ENCODE measurements around the gene AGA.

The AGA gene

DNA sequence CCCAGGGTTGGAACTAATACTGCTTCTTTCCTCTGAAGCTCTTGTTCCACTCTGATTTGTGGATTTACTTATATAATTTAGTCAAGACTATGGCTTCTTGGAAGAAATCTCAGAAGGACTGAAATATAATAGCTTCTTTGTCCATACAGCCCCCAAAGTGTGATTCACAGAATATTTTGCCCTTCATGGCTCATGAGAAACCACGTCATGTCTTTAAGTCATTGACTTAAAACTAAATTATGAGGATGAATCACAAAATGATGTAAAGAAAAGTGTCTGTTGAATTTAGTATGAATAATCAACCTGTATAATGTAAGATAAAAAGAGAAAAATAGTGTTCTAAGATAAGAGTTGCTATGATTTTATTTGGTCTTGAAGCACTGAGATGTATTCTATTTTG lies 43.3 kb upstream of the AGA start:
- Histone ChIP-seq H3K4me1 (ENCODE audit: control insufficient read depth, insufficient read depth, low read length) (no peaks in the 10 kb centered on the region), H3K36me3 (ENCODE audit: control insufficient read depth in 2 of 2, insufficient read depth in 1 of 2, low read length in 2 of 2) (no peaks in the 10 kb centered on the region), H3K9me3 (ENCODE audit: control insufficient read depth, insufficient read depth, low read depth, low read length) (no peaks in the 10 kb centered on the region), H3K4me3 (ENCODE audit: low read depth, low read length) (no peak overlapping the region), H3K27ac (ENCODE audit: extremely low read depth, low read depth, low read length) (no peak overlapping the region)
- POLR2A ChIA-PET, result no interaction called here
- CTCF ChIA-PET, result no interaction called here
- no peak for TF ChIP-seq ZNF239 (tag by site-specific recombination; IDR thresholded peaks at IDR 0.05)
- TF ChIP-seq, protein P1, sequence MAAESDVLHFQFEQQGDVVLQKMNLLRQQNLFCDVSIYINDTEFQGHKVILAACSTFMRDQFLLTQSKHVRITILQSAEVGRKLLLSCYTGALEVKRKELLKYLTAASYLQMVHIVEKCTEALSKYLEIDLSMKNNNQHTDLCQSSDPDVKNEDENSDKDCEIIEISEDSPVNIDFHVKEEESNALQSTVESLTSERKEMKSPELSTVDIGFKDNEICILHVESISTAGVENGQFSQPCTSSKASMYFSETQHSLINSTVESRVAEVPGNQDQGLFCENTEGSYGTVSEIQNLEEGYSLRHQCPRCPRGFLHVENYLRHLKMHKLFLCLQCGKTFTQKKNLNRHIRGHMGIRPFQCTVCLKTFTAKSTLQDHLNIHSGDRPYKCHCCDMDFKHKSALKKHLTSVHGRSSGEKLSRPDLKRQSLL (tag by site-specific recombination; IDR thresholded peaks at IDR 0.05), result no peak
- TF ChIP-seq ZNF548 (tag by site-specific recombination; IDR thresholded peaks at IDR 0.05), result no peak
- TF ChIP-seq, protein P2, sequence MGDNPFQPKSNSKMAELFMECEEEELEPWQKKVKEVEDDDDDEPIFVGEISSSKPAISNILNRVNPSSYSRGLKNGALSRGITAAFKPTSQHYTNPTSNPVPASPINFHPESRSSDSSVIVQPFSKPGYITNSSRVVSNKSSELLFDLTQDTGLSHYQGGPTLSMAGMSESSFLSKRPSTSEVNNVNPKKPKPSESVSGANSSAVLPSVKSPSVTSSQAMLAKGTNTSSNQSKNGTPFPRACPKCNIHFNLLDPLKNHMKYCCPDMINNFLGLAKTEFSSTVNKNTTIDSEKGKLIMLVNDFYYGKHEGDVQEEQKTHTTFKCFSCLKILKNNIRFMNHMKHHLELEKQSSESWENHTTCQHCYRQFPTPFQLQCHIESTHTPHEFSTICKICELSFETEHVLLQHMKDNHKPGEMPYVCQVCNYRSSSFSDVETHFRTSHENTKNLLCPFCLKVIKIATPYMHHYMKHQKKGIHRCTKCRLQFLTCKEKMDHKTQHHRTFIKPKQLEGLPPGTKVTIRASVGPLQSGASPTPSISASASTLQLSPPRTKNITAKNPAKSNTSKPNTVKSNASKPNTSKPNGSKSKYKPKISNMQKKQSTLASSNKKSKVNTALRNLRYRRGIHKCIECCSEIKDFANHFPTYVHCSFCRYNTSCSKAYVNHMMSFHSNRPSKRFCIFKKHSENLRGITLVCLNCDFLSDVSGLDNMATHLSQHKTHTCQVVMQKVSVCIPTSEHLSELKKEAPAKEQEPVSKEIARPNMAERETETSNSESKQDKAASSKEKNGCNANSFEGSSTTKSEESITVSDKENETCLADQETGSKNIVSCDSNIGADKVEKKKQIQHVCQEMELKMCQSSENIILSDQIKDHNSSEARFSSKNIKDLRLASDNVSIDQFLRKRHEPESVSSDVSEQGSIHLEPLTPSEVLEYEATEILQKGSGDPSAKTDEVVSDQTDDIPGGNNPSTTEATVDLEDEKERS (tag by site-specific recombination; IDR thresholded peaks at IDR 0.05), result no peak
- TF ChIP-seq ZNF404 (tag by site-specific recombination; IDR thresholded peaks at IDR 0.05), result no peak
- no peak for TF ChIP-seq HOXA7 (CRISPR knock-in tag; IDR thresholded peaks at IDR 0.05; ENCODE audit: borderline replicate concordance)
- no peak for TF ChIP-seq ZNF654 (tag by site-specific recombination; IDR thresholded peaks at IDR 0.05; ENCODE audit: low read depth)
- no peak for TF ChIP-seq ZBTB1 (tag by site-specific recombination; IDR thresholded peaks at IDR 0.05)
- TF ChIP-seq ZNF843 (tag by site-specific recombination; IDR thresholded peaks at IDR 0.05), result no peak
- TF ChIP-seq, protein P3, sequence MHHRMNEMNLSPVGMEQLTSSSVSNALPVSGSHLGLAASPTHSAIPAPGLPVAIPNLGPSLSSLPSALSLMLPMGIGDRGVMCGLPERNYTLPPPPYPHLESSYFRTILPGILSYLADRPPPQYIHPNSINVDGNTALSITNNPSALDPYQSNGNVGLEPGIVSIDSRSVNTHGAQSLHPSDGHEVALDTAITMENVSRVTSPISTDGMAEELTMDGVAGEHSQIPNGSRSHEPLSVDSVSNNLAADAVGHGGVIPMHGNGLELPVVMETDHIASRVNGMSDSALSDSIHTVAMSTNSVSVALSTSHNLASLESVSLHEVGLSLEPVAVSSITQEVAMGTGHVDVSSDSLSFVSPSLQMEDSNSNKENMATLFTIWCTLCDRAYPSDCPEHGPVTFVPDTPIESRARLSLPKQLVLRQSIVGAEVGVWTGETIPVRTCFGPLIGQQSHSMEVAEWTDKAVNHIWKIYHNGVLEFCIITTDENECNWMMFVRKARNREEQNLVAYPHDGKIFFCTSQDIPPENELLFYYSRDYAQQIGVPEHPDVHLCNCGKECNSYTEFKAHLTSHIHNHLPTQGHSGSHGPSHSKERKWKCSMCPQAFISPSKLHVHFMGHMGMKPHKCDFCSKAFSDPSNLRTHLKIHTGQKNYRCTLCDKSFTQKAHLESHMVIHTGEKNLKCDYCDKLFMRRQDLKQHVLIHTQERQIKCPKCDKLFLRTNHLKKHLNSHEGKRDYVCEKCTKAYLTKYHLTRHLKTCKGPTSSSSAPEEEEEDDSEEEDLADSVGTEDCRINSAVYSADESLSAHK (tag by site-specific recombination; IDR thresholded peaks at IDR 0.05), result no peak

DNA sequence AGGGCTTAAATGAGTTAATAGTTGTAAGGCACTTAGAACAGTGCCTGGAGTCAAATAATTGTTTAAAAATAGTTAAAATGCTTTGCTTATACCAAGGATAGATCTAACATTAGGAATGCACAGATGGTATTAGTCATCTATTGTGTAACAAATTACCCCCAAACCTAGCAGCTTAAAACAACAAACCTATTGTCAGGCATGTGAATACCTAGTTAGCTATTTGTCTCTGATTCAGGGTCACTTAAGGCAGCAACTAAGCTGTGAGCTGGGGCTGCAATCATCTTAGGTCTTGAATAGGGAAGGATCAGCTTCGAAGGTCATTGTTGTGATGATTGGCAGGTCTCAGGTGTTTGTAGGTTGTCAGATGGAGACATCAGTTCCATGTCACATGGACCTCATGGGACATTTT lies 42.4 kb upstream of the AGA start:
- ChIA-PET POLR2A (no interaction called here), CTCF (no interaction called here)
- H3K4me3 ChIP-seq (ENCODE audit: low read depth, low read length), result no peak overlapping the region
- H3K4me1 ChIP-seq (ENCODE audit: control insufficient read depth, insufficient read depth, low read length), result no peaks in the 10 kb centered on the region
- no peaks in the 10 kb centered on the region for H3K9me3 ChIP-seq (ENCODE audit: control insufficient read depth, insufficient read depth, low read depth, low read length)
- no peaks in the 10 kb centered on the region for H3K36me3 ChIP-seq (ENCODE audit: control insufficient read depth in 2 of 2, insufficient read depth in 1 of 2, low read length in 2 of 2)
- no peak overlapping the region for H3K27ac ChIP-seq (ENCODE audit: extremely low read depth, low read depth, low read length)
- no peak for TF ChIP-seq ZNF792 (tag by site-specific recombination; IDR thresholded peaks at IDR 0.05)
- TF ChIP-seq ZNF76 (tag by site-specific recombination; IDR thresholded peaks at IDR 0.05; ENCODE audit: borderline replicate concordance, low read depth), result no peak
- TF ChIP-seq YY2 (tag by site-specific recombination; IDR thresholded peaks at IDR 0.05), result no peak
- no peak for TF ChIP-seq ZNF621 (tag by site-specific recombination; IDR thresholded peaks at IDR 0.05)
- TF ChIP-seq, protein P4, sequence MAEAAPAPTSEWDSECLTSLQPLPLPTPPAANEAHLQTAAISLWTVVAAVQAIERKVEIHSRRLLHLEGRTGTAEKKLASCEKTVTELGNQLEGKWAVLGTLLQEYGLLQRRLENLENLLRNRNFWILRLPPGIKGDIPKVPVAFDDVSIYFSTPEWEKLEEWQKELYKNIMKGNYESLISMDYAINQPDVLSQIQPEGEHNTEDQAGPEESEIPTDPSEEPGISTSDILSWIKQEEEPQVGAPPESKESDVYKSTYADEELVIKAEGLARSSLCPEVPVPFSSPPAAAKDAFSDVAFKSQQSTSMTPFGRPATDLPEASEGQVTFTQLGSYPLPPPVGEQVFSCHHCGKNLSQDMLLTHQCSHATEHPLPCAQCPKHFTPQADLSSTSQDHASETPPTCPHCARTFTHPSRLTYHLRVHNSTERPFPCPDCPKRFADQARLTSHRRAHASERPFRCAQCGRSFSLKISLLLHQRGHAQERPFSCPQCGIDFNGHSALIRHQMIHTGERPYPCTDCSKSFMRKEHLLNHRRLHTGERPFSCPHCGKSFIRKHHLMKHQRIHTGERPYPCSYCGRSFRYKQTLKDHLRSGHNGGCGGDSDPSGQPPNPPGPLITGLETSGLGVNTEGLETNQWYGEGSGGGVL (tag by site-specific recombination; IDR thresholded peaks at IDR 0.05), result no peak
- TF ChIP-seq, protein P5, sequence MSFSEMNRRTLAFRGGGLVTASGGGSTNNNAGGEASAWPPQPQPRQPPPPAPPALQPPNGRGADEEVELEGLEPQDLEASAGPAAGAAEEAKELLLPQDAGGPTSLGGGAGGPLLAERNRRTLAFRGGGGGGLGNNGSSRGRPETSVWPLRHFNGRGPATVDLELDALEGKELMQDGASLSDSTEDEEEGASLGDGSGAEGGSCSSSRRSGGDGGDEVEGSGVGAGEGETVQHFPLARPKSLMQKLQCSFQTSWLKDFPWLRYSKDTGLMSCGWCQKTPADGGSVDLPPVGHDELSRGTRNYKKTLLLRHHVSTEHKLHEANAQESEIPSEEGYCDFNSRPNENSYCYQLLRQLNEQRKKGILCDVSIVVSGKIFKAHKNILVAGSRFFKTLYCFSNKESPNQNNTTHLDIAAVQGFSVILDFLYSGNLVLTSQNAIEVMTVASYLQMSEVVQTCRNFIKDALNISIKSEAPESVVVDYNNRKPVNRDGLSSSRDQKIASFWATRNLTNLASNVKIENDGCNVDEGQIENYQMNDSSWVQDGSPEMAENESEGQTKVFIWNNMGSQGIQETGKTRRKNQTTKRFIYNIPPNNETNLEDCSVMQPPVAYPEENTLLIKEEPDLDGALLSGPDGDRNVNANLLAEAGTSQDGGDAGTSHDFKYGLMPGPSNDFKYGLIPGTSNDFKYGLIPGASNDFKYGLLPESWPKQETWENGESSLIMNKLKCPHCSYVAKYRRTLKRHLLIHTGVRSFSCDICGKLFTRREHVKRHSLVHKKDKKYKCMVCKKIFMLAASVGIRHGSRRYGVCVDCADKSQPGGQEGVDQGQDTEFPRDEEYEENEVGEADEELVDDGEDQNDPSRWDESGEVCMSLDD (tag by site-specific recombination; IDR thresholded peaks at IDR 0.05), result no peak
- TF ChIP-seq, protein P2 (tag by site-specific recombination; IDR thresholded peaks at IDR 0.05), result no peak
- TF ChIP-seq, protein P6, sequence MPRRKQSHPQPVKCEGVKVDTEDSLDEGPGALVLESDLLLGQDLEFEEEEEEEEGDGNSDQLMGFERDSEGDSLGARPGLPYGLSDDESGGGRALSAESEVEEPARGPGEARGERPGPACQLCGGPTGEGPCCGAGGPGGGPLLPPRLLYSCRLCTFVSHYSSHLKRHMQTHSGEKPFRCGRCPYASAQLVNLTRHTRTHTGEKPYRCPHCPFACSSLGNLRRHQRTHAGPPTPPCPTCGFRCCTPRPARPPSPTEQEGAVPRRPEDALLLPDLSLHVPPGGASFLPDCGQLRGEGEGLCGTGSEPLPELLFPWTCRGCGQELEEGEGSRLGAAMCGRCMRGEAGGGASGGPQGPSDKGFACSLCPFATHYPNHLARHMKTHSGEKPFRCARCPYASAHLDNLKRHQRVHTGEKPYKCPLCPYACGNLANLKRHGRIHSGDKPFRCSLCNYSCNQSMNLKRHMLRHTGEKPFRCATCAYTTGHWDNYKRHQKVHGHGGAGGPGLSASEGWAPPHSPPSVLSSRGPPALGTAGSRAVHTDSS (tag by site-specific recombination; IDR thresholded peaks at IDR 0.05), result no peak

All from HEK293 (cell line).